Activated CD4-positive, CD25-positive, alpha-beta regulatory T cell treated with anti-CD3 and anti-CD28 coated beads, Interleukin-2, amount 50 U/mL, for 72 hours (primary cell): Measurements from ENCODE around the gene MYLIP.

ENCODE experiments used
- DNase-seq: peaks from one replicate; pipeline ENCODE4 v3.0.0; 2021

MYLIP gene

DNA sequence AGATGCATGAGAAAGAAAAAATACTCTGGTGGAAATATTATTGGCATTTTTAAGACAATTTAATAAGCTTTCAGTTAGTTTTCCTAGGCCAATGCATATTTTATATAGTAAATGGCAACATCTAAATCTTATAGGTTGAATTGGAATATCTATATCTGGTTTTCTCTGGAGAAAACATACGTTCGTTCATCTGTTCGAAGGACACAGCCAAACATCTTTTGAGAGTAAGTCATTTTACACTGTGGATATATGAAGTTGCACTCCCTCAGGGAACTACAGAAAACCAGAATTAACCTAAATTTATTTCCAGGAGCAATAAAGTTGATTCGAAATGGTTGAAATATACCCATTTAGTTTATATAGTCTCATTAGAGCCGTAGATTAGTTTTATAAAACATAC, 49.0 kb downstream of the MYLIP start:
- DNase-seq = no peak

DNA sequence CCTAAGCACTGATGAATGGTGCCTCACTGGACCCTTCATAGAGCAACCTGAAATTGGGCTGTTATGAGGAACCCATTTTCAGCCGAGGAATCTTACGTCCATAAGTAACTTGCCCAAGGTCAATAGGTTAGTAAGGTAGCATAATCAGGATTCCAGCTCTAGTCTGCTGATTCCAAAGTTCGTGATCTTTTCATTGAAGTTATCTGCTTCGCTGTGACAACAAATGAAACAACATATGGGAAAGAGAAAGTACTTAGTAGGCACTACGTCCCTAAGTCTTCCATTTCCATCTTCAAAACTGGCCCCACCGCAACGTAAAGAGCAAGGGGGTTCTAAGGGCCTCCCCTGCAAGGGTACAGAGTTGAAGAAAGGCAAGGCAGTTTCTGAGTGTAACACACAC, 49.5 kb downstream of the MYLIP start:
- DNase-seq = no peak

DNA sequence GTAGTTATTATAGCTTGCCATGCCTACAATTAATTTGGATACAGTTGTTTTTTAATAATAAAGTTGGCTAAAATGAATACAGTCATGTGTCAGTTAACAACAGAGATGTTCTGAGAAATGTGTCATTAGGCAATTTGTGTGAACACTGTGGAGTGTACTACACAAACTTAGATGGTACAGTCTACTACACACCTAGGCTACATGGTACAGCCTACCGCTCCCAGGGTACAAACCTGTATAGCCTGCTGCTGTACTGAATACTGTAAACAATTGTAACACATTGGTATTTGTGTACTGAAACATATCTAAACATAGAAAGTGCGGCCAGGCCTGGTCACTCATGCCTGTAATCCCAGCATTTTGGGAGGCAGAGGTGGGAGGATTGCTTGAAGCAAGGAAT, 50.2 kb downstream of the MYLIP start:
- DNase-seq = no peak

DNA sequence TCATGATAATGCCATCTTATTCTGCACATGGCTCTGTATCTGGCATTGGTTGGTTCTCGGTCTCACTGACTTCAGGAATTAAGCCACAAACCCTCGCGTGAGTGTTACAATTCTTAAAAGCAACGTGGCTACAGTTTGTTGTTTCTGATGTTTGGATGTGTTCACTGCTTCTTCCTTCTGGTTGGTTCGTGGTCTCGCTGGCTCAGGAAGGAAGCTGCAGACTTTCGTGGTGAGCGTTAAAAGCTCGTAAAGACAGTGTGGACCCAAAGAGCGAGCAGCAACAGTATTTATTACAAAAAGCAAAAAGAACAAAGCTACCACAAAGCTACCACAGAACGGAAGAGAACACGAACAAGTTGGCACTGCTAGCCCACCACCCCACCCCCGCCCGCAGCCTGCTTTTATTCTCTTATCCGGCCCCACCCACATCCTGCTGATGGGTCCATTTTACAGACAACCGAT, 51.1 kb downstream of the MYLIP start:
- DNase-seq = no peak

DNA sequence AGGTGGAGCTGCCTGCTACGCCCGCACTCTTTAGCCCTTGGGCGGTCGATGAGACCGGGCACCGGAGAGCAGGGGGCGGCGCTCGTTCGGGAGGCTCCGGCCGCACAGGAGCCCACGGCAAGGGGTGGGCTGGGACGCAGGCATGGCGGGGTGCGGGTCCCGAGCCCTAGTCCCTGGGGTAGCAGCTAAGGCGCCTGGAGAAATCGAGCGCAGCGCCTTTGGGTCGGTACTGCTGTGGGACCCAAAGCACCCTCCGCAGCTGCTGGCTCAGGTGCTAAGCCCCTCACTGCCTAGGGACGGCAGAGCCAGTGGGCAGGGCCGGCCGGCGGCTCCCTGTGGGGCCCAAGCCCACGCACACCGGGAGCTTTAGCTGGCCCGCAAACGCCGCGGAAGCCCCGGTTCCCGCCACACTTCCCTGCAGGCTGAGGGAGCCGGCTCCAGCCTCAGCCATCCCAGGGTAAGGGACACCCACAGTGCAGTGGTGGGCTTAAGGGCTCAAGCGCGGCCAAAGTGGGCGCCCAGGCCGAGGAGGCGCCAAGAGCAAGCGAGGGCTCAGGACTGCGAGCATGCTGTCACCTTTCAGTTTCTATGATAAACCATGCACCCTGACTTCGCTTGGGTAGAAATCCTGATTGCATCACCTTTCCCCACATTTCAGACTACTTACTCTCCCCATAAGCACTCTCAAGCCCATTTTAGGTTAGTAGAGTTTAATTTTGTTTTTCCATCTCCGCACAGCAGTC, 52.0 kb downstream of the MYLIP start:
- no peak for DNase-seq

DNA sequence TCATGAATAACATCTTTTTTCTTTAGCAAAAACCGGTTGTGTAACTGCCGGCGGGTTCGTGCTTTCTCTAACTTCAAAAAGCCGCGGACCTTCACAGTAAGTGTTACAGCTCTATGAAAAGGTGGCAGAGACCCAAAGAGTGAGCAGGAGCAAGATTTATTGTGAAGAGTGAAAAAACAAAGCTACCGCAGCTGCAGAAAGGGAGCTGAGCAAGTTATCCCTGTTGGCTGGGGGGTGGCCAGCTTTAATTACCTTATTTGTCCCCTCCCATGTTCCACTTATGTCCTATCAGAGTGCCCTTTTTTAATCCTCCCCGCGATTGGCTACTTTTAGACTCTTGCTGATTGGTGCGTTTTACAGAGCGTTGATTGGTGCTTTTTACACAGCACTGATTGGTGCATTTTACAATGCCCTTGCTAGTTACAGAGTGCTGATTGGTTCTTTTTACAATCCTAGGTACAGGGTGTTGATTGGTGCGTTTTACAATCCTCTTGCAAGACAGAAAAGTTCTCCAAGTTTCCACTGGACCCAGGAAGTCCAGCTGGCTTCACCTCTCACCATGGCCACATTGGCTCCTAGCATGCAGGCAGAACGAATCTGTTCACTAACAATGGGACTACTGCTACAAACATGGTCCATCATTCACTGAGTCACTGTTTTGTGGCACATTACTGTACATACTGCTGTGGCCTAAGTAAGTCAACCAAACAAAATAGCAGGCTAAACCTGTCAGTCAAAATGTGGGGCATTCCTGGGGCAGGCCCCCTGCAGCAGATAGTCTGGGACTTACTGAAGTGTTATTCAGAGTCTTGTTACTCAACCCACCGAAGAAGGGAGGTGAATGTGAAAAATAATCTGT, 52.8 kb downstream of the MYLIP start:
- no peak for DNase-seq

DNA sequence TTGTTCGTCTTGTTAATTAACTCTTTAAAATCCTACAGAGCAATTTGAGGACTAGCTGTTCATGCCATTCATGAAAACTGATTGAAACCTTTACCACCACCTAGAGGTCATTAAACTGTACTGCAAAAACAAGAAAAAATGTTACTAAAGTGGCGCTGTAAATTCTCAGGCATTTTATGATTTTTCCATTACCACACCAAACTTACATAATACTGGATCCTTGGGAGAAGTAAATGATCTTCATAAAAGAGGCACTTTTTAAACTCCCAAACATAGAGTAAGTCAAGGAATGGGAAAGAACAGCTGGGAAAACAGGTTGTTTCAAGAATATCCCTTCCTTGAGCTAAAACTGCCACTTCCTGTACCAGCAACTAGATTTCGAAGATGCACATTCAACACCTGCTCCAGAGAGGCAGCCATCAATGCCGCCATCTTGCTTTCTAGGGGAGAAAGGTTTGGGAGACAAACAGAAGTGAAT, 54.3 kb downstream of the MYLIP start:
- no peak for DNase-seq

DNA sequence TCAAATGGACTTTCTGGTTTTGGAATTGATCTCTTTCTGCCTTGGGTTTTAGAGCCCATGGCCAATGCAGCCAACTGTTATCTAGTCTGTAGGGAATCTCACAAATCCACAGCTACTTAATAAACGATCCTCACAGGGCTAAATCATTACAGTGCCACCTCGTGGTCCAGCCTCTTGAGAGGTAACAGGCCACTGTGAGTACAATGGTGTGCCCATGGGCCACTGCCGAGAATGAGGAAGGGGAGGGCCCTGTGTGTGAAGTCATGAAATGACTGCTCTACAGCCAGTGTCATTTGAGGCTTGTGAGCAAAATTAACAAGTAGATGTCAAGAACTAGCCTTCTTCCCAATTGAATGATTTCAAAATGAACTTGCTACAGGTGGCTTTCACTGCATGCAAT, 55.2 kb downstream of the MYLIP start:
- no peak for DNase-seq

DNA sequence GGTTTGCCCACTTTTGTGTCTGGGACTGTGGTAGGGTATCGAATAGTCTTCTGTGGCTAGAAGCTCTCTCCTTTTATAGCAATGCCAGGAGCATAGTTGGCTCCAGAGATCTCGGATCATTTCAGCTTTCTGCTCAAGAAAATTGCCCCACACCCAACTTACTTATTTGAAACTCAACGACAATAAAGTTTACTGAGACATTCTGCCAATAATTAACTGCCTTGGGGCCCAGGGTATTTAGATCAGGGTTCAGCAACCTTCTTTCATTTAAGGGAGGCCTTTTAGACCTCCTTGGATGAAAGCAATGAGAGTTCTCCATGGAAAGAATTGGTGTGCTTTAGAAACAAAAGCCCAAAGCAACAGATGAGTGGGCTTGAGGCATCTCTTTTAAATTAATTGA, 55.7 kb downstream of the MYLIP start:
- DNase-seq = no peak

DNA sequence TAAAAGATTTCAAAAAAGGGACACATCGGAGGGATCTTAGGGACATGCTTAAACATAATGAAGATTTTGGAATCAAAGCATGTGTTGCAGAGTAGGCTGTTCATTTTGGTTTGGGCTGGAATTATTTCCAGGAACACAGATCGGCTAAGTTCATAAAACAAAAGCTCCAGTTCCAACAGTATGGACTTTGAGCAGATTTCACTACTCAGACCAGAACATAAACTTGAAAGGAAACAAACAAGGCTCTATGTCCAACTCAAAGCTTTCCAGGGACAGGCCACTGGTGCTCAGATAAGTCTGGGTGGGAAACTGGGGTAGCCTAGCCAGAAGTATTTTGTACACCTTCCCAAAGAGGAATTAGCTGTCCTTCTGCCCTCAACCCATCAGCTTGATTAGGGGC, 58.3 kb downstream of the MYLIP start:
- no peak for DNase-seq

DNA sequence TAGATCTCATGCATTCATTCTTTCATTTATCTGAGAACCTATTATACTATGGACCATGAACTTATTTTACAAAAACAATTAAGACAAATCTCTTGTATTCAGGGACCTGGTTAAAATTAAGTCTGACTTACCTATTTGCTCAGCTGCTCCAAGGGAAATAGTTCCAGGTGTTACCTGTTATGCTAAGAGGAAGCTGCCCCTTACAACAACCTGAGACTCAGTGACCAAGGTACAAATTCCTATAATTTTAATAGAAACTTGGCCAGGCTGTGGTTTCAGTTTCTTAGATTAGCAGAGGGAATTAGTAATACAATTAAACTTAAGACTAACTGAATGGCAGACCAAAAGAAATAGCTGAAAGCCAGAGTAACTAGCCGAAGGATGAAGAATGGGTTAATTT, 61.3 kb downstream of the MYLIP start:
- DNase-seq = no peak

DNA sequence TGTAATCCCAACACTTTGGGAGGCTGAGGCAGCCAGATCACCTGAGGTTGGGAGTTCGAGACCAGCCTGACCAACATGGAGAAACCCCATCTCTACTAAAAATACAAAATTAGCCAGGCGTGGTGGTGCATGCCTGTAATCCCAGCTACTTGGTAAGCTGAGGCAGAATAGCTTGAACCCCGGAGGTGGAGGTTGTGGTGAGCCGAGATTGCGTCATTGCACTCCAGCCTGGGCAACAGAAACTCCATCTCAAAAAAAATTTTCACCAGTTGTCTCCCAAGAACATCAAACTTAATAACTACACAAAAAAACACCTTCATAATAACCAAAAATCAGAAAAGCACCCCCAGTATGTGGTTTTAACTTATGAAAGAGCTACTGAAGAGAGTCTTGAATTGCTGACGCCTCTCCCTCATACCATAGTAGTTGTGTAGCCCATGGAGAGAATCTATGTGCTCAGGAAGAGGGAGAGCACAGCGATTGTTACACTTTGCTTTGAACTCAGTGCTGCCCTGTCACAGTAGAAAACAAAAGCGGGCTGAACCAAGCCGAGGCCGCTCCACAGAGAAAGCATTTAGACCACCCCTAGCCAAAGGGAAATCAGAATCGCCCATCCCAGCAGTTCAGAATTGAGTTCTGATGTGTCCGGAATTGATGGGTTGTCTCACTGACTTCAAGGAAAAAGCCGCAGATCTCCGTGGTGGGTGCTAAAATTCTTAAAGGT, 67.5 kb downstream of the MYLIP start:
- no peak for DNase-seq

DNA sequence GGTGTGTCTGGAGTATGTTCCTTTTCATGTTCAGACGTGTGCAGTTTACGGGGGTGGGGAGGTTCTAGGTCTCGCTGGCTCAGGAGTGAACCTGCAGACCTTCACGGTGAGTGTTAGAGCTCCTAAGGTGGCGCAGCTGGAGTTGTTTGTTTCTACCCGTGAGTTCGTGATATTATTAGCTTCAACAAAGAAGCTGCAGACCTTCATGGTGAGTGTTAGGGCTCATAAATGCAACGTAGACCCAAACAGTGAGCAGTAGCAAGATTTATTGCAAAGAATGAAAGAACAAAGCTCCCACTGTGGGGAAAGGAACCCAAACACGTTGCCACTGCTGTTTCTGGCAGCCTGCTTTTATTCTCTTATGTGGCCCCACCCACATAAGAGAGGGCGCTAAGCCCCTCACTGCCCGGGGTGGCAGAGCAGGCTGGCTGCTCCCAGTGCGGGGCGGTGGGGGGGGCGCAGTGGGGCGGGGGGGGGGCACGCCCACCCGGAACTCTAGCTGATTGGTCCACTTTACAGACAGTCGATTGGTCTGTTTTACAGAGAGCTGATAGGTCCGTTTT, 68.2 kb downstream of the MYLIP start:
- DNase-seq = no peak
